ENCODE data around the gene KPTN.
"Not testable (repeated sequence)": the region's sequence is repeated elsewhere in the genome, so short reads cannot be mapped to it uniquely, and the experiment has no call there.

Gene KPTN

DNA sequence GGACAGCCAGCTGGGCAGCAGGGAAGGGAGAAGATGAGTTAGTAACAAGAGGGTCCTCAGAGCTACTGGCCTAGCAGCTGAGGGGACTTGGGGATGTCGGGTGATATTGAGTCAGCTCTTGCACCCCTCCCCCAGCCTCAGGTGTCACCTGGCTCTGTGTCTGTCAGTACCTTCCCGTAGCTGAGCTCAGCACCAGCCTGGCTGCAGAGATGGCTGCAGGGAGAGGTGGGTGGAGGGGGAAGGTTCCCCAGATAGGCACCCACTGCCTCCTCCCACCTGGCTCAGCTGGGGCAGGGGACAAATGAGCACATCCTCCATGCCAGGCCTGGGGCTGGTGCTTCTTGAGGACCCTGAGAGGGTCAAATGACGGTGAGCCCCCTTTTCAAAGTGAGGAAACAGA, 6.8 kb upstream of the KPTN start:
- DNase-seq: no peak

DNA sequence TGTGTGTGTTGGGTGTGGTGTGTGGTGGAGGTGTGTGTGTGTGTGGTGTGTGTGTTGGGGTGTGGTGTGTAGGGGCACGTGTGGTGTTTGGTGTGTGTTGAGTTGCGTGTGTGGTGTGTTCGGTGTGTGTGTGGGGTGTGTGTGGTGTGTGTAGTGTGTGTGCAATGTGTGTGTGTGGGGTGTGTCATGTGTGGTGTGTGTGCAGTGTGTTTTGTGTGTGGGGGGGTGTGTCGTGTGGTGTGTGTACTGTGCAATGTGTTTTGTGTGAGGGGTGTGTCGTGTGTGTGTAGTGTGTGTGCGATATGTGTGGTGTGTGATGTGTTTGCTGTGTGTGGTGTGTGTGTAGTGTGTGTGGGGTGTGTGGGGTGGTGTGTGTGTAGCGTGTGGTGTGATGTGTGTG, 6.0 kb upstream of the KPTN start:
- no peak for DNase-seq

DNA sequence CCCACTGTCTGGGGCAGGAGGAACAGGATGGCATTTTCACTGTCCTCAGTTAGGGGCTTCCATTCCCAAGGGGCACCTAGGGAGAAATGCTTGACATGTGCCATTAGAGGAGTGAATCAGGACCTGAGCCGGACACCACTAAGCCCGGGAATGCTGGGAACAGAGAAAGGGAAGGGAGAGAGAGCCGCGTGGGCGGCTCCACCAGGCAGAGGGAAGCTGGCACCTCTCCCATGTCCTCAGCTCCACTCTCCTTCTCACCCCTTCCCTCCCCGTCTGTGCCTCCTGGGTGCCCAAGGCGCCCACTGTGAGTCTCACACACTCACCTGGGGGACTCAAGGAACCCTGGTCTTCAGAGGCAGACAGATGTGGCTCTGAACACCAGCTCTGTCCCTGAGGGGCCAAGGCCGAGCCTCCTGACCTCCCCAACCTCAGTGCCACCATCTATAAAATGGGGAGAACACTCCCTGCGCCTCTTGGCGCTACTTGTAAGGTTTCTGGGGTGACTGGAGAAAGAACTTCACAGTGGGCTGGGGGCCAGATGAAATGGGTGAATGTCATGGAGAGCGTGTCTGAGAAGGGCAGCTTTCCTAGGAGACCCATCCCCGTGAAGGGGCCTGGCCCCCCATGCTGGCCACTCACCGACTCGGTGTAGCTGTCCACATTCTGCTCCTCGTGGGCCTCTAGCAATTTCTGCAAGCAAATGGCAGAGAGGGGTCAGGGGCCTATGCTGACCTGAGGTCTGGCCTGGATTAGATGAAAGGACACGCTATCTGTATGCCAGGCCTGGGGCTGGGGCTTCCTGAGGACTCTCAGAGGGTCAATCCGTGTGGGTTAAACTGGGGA, 5.3 kb upstream of the KPTN start:
- DNase-seq: no peak

DNA sequence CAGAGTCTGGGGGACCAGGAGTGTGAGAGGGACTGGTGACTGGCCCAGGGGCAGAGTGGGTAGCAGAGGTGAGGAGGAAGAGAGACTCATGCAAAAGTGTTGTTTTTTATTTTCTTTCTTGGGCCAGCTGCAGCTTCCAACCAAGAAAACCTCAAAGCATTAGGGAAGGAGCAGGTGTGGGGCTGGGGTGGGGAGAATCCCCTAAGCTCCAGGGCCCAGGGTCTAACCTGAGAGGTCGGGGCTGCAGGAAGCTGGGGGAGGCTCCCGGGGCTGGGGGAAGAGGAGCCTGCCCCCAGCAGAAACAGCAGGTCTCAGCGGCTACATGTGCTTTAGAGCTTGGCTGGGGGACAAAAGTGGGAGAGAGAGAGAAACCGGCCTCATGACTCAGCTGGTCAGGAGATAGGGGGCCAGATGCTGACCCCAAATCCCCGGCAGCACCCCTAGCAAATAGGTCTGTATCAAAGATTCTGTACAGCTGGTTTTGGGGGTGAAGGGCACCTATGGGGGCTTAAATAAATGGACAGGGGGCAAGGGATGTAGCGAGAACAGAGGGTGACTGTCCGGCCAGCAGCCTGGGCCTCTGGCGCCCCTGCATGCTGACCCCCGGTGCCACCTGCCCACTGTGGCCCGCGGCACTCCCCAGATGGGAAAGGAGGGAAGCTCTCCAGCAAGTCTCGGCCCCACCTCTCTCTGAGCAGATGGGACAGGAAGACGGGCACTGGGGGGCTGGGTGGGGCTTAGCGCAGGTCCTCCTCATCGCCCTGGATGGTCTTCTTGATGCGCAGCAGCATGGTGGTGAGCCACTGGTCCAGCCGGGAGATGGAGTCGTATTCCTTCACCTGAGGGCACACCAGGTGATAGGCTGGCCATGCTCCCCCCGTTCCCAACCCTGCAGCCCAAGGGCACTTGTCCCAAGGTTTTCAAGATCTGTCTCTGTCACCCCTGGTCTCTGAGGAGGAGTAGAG, 3.8 kb upstream of the KPTN start:
- DNase-seq: no peak

DNA sequence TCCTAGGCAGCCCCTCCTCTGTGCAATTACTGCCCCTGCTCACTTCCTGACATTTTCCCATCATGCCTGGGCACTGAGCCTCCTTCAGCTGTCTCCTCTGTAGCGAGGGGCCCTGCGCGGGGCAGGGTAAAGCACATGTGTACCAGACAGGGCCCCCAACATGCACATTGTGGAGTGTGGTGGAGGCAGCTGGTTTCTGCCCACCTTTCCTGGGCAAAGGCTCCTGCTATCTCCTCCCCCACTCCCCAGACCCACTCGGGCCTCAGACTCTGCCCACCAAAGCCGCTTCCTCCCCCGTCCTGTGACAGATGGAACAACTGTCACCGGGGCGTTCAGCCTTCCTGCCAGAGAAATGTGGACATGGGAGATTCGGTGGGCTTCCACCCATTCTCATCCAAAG, 2.9 kb upstream of the KPTN start:
- no peak for DNase-seq

DNA sequence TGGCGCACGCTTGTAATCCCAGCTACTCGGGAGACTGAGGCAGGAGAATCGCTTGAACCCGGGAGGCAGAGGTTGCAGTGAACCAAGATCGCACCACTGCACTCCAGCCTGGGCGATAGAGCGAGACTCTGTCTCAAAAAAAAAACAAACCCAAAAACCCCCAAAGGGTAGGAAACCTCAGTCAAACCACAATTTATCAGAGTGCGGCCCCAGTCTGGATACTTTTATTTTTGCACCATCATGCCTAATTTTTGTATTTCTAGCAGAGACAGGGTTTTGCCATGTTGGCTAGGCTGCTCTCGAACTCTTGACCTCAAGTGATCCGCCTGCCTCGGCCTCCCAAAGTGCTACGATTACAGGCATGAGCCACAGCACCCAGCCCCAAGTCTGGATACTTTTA, 2.2 kb upstream of the KPTN start:
- not testable (repeated sequence) for DNase-seq

DNA sequence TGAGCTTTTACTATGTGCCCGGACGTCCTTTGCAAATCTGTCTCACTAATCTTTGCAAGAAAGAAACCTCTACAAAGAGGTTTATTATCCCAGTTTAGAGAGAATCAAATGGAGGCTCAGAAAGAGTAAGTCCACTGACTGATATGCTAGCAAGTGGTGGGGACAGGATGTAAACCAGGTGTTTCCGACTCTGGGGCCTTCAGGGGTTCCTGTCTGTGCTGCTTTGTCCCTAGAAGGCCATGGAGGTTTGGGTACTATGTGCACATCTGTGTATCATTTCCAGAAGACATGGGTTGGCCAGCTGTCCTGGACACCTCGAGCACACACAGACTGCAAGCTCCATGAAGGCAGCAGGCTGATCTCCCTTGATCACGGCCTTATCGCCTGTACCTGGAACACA, 1.2 kb upstream of the KPTN start:
- no peak for DNase-seq

DNA sequence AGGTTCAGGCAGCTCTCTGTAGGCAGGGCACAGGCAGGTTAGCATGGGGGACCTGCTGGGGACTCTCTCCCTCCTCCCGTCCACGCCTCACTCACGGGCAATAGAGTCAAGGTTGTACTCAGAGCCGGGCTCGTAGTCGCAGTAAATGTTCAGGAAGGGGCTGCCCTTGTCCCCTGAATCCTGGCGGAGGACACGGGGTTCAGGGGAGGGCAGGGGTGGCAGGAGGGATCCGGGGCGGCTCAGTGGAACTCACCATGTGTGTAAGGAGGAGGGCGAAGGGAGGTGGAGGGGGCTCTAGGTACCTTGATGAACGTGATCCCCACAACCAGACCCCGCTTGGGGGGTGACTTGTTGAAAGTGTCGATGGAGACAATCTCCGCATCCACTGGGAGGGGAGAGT, 819 bp downstream of the KPTN start:
- DNase-seq: no peak

DNA sequence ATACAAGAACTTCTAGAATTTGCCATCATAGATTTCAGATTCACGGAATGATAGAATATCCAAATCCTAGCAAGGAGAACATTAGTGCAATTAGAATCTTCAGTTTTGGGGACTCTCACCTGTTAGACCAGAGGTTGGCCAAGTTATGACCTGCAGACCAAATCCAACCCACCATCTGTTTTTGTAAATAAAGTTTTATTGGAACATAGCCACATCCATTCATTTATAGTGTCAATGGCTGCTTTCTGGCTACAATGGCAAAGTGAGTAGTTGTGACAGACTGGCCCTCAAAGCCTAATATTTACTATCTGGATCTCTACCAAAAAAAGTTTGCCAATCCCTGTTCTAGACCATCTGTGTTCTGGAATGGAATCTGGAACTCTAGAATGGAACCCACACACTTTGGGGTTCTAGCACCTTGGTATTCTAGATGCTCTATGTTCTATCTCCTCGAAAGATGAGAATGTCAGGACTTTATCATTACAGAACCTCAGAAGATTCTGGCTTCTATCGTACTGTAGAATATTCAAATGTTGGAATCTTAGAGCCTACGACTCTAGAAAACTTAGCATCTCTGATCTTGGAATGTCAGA, 2.5 kb downstream of the KPTN start:
- no peak for DNase-seq

DNA sequence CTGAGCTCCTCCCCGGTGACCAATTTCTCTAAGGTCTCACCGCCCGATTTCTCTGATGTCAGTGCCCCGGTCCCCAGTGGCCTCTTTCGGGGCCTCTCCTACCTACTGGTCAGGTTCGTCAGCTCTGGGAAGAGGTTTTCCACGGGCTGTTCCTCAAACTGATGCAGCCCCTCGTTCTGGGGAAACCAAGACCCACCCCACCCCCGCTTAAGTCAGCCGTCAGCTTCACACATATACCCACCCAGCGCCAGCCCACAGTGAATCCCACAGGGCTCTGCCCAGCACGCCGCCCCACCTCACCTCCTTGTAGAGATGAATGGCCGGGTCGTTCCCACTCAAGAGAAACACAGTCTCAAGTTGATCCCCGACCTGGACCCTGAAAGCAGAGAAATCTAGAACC, 3.4 kb downstream of the KPTN start:
- DNase-seq: no peak

DNA sequence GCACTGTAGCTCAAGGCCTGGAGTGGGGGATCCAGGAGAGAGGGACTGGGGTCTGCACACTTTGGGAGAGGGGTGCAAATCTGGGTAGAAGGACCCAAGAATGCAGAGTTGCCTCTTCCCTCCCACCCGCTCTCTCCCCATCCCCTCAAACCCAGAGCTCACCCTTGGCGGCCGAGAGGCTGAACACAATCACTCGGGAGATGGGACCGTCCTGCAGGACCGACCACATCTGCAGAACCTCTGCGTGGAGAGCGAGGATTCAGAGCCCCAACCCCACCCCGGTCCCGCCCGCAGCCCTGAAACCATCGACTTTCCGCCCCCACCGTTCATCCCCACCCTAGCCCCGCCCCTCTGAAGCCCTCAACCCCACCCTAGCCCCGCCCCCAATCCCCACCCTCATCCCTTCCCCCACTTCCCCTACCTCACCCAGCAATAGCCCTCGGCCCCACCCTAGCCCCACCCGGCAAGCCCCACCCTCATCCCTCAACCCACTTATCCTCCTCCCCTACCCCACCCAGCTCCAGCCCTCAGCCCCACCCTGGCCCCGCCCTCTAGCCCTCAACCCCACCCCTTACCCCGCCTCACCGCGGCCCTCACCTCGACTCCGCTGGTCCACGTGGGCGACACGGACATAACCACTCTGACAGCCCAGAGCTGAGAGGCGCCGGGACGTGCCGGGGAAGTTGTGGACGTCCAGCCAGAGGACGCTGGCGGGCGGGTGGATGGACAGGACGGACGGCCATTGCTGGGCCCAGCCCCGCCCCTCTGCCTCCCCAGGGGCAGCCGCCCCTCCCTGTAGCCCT, 4.1 kb downstream of the KPTN start:
- DNase-seq: no peak

DNA sequence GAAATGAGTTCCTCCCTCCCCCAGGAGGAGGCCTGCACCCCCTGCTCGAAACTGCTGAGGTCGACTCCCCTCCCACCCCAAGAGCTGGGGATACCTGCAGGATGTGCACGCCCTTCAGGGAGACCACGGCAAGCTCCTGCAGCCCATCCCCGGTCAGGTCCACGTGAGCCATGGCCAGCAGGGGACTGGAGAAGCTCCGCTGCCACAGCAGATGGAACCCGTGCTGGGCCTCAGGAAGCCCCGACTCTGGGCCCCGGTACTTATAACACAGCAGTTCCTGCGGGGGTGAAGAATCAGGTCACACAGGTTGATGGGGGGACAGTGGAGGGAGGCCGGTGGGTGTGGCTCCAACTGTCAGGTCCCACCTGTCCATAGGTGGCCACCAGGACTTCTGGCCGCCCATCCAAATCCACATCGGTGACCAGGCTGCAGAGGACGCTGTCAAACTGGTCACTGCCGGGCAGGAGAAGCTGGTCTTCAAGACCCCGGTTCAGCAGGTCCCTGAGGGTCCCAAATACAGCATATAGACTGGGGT, 7.5 kb downstream of the KPTN start:
- no peak for DNase-seq

DNA sequence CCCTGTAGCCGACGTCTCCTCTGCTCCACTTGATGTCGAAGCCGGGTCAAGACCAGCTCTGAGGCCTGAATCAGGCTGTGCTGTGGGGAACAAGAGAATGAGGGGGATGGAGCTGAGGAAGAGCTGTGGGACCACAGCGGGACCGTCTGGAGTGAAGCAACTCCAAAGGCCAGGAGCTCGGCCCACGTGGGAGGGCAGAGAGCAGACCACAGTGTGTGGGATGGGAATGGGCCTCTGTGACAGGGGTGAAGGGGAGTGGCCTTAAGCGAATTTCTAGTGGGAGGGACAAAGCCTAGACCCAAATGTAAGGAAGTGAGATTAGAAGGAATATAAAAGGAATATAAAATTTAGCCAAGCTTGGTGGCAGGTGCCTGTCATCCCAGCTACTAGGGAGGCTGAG, 8.6 kb downstream of the KPTN start:
- no peak for DNase-seq

DNA sequence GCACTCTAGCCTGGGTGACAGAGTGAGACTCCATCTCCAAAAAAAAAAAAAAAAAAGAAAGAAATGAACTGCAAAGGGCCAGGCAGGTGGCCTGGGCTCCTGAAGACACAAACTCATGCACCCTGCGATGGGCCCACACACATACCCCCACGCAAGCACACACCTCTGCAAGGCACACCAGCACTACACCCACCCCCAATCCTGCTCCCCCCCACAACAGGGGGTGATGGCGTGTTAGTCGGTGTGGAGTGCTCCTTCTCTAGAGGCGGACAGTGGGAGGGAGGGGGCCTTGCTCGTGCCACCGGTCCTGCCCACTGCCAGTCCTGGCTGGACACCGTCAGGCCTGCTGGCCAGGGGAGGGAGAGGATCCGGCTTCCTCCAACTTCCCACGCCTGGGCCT, 10.7 kb downstream of the KPTN start:
- DNase-seq: no peak

DNA sequence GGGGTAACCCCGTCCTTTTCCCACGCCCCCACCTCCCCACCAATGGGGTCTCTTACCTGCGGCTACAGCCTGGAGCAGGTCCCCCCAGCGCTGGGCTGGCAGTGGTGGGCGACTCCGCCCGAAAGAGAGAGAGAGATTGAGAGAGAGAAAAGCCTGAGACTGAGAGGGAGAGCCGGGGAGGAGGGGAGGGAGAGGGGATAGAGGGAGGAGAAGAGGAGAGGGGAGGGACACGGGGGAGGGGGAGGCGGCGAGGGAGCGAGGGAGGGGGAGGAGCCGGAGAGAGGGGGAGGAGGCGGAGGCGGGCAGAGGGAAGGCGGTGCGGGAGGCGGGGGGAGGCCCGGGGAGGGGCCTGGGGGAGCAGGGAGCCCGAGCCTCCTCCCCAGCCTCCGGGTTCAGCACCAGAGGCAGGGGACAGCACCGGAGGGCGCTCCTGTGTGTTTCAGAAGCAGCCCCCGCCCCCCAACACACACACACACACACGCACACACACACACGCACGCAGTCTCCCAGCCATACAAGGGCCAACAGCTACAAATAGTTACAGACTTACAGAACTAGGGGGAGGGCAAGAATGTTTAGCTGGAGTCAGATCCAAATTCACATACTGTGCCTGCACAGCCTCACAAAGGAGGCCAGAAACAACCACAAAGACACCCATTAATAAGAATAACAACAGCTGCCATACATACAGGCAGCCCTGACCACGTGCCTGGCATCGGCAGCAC, 12.1 kb downstream of the KPTN start, which contains the start of gene SLC8A2:
Gene SLC8A2 (minus strand): TSS at position 161 of the 725 bp plus-strand sequence. CDS start 5,490 bp downstream, outside the sequence.
- DNase-seq: peak; percentile 21

DNA sequence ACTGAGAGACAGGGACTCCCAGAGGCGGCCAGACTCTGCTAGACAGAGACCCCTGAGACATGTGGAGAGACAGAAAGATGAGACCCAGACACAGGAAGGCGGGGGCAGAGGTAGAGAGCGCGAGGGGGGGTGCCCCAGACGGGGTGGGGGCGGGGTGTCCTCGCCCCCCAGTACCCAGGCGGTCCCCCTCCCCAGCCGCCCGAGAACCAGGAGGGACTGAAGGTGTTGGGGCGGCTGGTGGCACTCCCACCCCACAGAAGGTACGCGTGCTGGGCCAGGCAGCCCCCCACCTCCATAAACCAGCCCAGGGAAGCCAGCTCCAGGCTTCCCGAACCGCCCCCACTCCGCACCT, 12.7 kb downstream of the KPTN start:
- DNase-seq: no peak

DNA sequence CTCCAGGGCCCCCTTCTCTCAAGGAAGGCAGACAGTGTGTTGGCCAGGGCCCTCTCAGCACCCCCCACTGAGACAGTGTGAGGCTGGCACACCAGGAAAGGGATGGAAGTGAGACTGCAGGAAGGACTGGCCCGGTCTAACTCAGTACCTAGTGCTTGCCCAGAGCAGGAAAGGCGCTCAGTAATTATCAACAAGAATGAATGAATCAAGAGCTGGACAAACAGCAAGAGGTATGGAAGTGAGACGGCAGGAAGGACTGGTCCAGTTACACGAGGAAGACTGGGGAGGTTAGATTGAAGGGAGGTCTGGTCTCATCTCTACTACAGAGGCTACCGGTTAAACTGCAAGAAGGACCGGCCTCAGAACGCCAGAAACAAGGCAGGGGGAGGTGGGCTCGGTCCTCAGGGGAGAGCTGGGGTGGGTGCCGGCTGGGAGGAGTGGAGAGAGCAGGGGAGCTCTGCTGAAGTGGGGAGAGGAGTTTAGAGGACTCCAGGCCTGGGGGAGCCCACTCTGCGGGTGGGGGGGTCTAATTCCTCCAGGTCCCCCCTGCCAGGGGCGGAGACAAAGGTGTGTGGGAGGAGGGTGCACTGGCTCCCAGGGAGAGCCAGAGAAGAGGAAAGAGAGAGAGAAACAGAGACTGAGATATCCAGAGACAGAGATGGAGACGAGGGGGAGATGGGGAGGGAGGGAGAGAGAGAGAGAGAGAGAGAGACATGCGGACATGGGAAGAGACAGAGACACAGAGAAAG, 13.4 kb downstream of the KPTN start:
- no peak for DNase-seq

DNA sequence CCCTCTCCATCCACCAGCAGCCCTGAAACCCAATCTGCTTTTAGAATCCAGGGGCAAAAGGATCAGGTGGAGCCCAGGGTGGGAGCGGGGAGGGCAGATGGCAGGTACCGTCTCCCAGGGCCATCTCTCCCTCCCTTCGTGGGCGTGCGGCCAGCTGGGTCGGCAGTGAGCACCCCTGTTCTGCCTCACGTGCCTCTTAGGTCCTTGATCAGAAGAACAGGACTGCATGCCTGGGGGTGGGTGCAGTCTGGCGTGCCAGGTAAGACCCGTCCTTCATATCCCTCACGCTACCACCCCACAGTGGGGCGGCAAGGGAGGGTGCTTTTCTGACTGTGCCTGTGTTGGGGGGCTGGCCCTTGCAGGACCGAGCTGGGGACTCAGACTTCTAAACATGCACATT, 14.3 kb downstream of the KPTN start:
- DNase-seq: no peak

DNA sequence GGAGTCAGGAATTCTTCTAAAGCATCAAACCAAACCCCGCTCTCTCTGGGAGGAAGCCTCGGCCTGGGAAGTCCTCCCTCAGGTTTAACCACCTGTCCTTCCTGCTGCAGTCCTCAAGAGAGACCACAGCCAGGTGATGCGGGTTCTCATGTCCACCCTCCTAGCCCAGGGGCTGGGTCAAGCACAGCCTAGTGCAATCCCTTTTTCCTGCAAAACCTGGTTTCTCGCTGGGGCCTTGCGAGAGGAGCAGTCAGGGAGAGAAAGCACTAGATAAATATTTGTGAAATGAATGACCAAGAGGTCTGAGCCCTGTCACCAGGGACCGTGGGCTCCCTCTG, 14.7 kb downstream of the KPTN start:
- DNase-seq: no peak

DNA sequence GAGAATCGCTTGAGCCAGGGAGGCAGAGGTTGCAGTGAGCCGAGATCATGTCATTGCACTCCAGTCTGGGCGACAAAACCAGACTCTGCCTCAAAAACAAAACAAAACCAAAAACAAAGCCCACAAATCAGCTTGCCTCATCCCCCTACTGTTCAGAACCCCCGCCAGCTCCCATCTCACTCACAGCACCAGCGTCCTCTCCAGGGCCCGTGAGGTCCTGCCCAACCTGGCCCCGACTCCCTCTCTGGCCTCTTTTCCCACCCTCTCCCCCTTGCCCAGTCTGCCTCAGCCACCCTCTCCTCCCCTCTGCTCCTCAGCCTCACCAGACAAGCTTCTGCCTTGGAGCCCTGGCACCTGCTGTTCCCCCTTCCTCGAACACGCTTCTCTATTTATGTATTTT, 16.1 kb downstream of the KPTN start:
- no peak for DNase-seq

DNA sequence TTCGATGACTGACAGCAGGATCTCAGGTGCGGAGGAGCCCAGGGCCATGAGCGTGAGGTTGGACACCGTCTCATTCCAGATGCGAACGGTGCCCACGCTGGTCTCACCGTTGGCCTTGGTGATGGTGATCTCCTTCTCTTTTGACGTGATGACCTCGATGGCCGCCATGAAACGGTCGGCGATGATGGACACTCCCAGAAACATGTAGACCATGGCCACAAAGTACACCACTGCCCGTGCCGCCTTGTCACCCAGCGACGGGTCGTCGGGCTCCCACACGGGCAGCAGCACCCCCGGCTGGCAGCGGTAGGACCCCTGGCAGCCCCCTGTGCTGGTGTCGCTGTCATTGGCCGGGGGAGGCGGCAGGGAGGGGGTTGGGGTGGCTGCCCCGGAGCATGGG, 18.1 kb downstream of the KPTN start:
- no peak for DNase-seq
